ENCODE measurements around the gene COL3A1. TPM values are rescaled to one million over a fixed set of nuclear protein-coding genes. Genes with fewer than 3 reads are reported as not detected.

COL3A1 gene
- total and polyA plus RNA-seq, 2 of the 8 experiments (the other 6 are each of a cell fraction or from before 2014, with no cell fraction given) = 0.07 to 0.11 TPM

GRCh38 chr2:189010536-189010935 lies 36.4 kb downstream of the COL3A1 start:
- Histone ChIP-seq H3K4me2 (ENCODE audit: insufficient read depth in 1 of 2, low read depth in 2 of 2, low read length in 2 of 2) (no peak overlapping the region), H3K23me2 (ENCODE audit: low read depth, low read length) (no peaks in the 10 kb centered on the region), H3K4me3 (ENCODE audit: extremely low read depth in 1 of 4, insufficient read depth in 2 of 4, low read depth in 3 of 4, low read length in 4 of 4) (no peak overlapping the region), H3K79me2 (ENCODE audit: control insufficient read depth in 1 of 2, insufficient read depth in 2 of 2, low read length in 2 of 2) (no peaks in the 10 kb centered on the region), H3K36me3 (ENCODE audit: control insufficient read depth in 2 of 4, insufficient read depth in 4 of 4, low read length in 3 of 4) (no peaks in the 10 kb centered on the region), H2BK5ac (ENCODE audit: low read depth, low read length) (no peak overlapping the region), H3K27ac (ENCODE audit: low read depth, low read length) (no peak overlapping the region), H3K79me1 (ENCODE audit: low read depth, low read length) (no peaks in the 10 kb centered on the region), H3K4ac (replicated peaks; ENCODE audit: insufficient read length, low read depth, low read length) (no peak overlapping the region), H3K4me1 (replicated peaks in 1 of 4; ENCODE audit: control insufficient read depth in 3 of 4, insufficient read depth in 4 of 4, low read length in 3 of 4) (peaks cover 0 to 7% (median 0%) of the 10 kb centered on the region in 4 experiments; a peak in 2 of 7 replicates), H2BK12ac (ENCODE audit: low read depth, low read length) (no peak overlapping the region), H2BK20ac (ENCODE audit: low read length) (no peak overlapping the region), H3K18ac (ENCODE audit: extremely low read depth, low read length) (no peak overlapping the region), H2BK120ac (replicated peaks; ENCODE audit: low read depth, low read length) (no peak overlapping the region), H2AK5ac (ENCODE audit: low read depth, low read length) (no peak overlapping the region), H3K27me3 (replicated peaks in 1 of 4; ENCODE audit: control insufficient read depth in 3 of 4, extremely low read depth in 1 of 4, insufficient read depth in 3 of 4, low read length in 3 of 4) (no peaks in the 10 kb centered on the region), H3K56ac (replicated peaks; ENCODE audit: insufficient read length, low read depth, low read length) (no peak overlapping the region), H4K8ac (ENCODE audit: extremely low read depth, insufficient read depth, low read length) (no peak overlapping the region), H3K14ac (ENCODE audit: insufficient read length) (no peak overlapping the region), H3K23ac (ENCODE audit: insufficient read length) (no peak overlapping the region), H2BK15ac (ENCODE audit: low read length) (no peak overlapping the region), H3K9me3 (ENCODE audit: insufficient read depth in 2 of 2, low read depth in 1 of 2, low read length in 1 of 2) (no peaks in the 10 kb centered on the region), H4K5ac (ENCODE audit: insufficient read length, low read depth, low read length) (no peak overlapping the region), H4K20me1 (replicated peaks in 1 of 2; ENCODE audit: control insufficient read depth in 1 of 2, insufficient read depth in 2 of 2, low read length in 2 of 2) (no peaks in the 10 kb centered on the region), H4K91ac (replicated peaks; ENCODE audit: insufficient read length, low read length) (no peak overlapping the region), H2AFZ (ENCODE audit: low read length) (no peak overlapping the region), H3K9ac (replicated peaks in 1 of 4; ENCODE audit: extremely low read depth in 1 of 4, low read depth in 3 of 4, low read length in 3 of 4) (no peak overlapping the region)
- CTCF ChIA-PET (ENCODE audit: partially characterized antibody) = no interaction called here
- TF ChIP-seq CTBP2 (IDR thresholded peaks at IDR 0.05; ENCODE audit: borderline replicate concordance, insufficient read depth, insufficient read length, low read length) (no peak), CBX5 (IDR thresholded peaks at IDR 0.05; ENCODE audit: low read depth, low read length) (no peak), ASH2L (IDR thresholded peaks at IDR 0.05; ENCODE audit: low read length) (no peak), ATF3 (IDR thresholded peaks at IDR 0.05; ENCODE audit: insufficient read depth, low read depth, low read length) (no peak), POLR2A (IDR thresholded peaks at IDR 0.05; ENCODE audit: control extremely low read depth in 1 of 2, low read depth in 2 of 2, low read length in 2 of 2) (no peak), ATF2 (IDR thresholded peaks at IDR 0.05; ENCODE audit: low read length) (no peak)
- WGBS, 2 experiments (ENCODE audit: extremely low coverage in 1 of 2, insufficient coverage in 1 of 2, insufficient read length in 1 of 2, insufficient replicate concordance in 2 of 2, low coverage in 1 of 2, low lambda C conversion rate in 2 of 2, missing lambda C conversion rate in 1 of 2) = 86% methylated on average over 6 of the region's 6 CpGs; no CpG with 5 or more reads in 1 of the 2 experiments
- DNase-seq (ENCODE audit: low read depth in 1 of 2, low spot score in 2 of 2) (no peak), FAIRE-seq (no peak)
- POLR2A ChIA-PET (ENCODE audit: partially characterized antibody) = no interaction called here

Measured in H1 (cell line).